ENCODE data around the gene ARGFX. TPM values are rescaled to one million over a fixed set of nuclear protein-coding genes. Genes with fewer than 3 reads are reported as not detected.

Gene ARGFX
- not detected in 2 replicates for total RNA-seq

GRCh38 chr3:121567649-121568048 is at the start of gene ARGFX:
Gene ARGFX, plus strand, starts transcription at chr3:121567949. Its CDS starts 2,765 bp downstream, at chr3:121570714.

GRCh38 chr3:121545574-121546455 is 21.9 kb upstream of the ARGFX start, which contains the start of gene POLQ:
Gene POLQ, minus strand, starts transcription at chr3:121545988. Its CDS starts 111 bp downstream, at chr3:121545877.

GRCh38 chr3:121592856-121593702 is 25.3 kb downstream of the ARGFX start, which contains the start of gene FBXO40:
Gene FBXO40, plus strand, starts transcription at chr3:121593379. Its CDS starts 27,197 bp downstream, at chr3:121620576.

Other genes with a start within 250 kb of the ARGFX start
- 1.3 and 2.6 TPM in 2 replicates for gene POLQ, start 22.0 kb upstream of the ARGFX start, total RNA-seq
- not detected in 2 replicates for gene FBXO40, start 25.4 kb downstream of the ARGFX start, total RNA-seq
- gene HCLS1, start 93.0 kb downstream of the ARGFX start, total RNA-seq, result 0.76 and 2.2 TPM in 2 replicates
- 52.6 and 66.0 TPM in 2 replicates for gene GOLGB1, start 181.8 kb downstream of the ARGFX start, total RNA-seq